HG03575 (cell line): ENCODE measurements around the gene FBXO44.

Experiments
- ATAC-seq: cut with Tn5 transposase; IDR thresholded peaks from one replicate; pipeline ENCODE4 v1.9.1; 2021; ENCODE audit not compliant: unreplicated experiment, insufficient number of reproducible peaks, low FRiP score; ENCODE audit errors: extremely low read depth

The FBXO44 gene

GRCh38 chr1:11681071-11681771, 26.5 kb downstream of the FBXO44 start, which contains the start of gene MAD2L2:
Gene MAD2L2, minus strand, starts transcription at chr1:11681148. Its CDS starts 547 bp downstream, at chr1:11680601.
- ATAC-seq = no peak

GRCh38 chr1:11682287-11682771, 27.7 kb downstream of the FBXO44 start:
- ATAC-seq = no peak

GRCh38 chr1:11682799-11683198, 28.1 kb downstream of the FBXO44 start:
- ATAC-seq = no peak

- ATAC-seq = no peak
Observed at GRCh38 chr1:11684070-11684469, 29.4 kb downstream of the FBXO44 start.

- no peak for ATAC-seq
Observed at GRCh38 chr1:11685210-11685752, 30.6 kb downstream of the FBXO44 start.

- ATAC-seq = no peak
Observed at GRCh38 chr1:11688506-11688905, 33.8 kb downstream of the FBXO44 start.

- no peak for ATAC-seq
Observed at GRCh38 chr1:11690397-11691301, 36.0 kb downstream of the FBXO44 start.

- no peak for ATAC-seq
Observed at GRCh38 chr1:11691302-11691914, 36.7 kb downstream of the FBXO44 start, which contains the start of gene DRAXIN. Gene DRAXIN, plus strand, starts transcription at chr1:11691710. Its CDS starts 14,549 bp downstream, at chr1:11706259.

GRCh38 chr1:11691928-11692711, 37.4 kb downstream of the FBXO44 start:
- no peak for ATAC-seq

GRCh38 chr1:11693024-11693590, 38.4 kb downstream of the FBXO44 start:
- no peak for ATAC-seq

- ATAC-seq = no peak
Observed at GRCh38 chr1:11693917-11694316, 39.2 kb downstream of the FBXO44 start.

GRCh38 chr1:11695861-11696260, 41.2 kb downstream of the FBXO44 start:
- no peak for ATAC-seq

GRCh38 chr1:11697188-11697892, 42.7 kb downstream of the FBXO44 start:
- ATAC-seq = no peak

- ATAC-seq = no peak
Observed at GRCh38 chr1:11697893-11698210, 43.2 kb downstream of the FBXO44 start.

GRCh38 chr1:11700601-11701467, 46.2 kb downstream of the FBXO44 start:
- no peak for ATAC-seq

- ATAC-seq = no peak
Observed at GRCh38 chr1:11701551-11701961, 46.9 kb downstream of the FBXO44 start.
